IMR-90 (cell line): Measurements from ENCODE around the gene MGAT4C.

Experiments
- CHD1 ChIP-seq: IDR thresholded peaks from 2 replicates; pipeline ENCODE4 v1.6.1; 2012; ENCODE audit warnings: low read depth, low read length, improper control_type of control experiment
- FOS ChIP-seq: fragments of 150-350 bp; IDR thresholded peaks from 2 replicates; pipeline ENCODE4 v1.6.1; 2016; ENCODE audit warnings: low read depth, low read length
- MAFK ChIP-seq: IDR thresholded peaks from 2 replicates; pipeline ENCODE4 v1.6.1; 2012; ENCODE audit warnings: low read depth, low read length, improper control_type of control experiment
- MXI1 ChIP-seq: IDR thresholded peaks from 2 replicates; pipeline ENCODE4 v1.6.1; 2012; ENCODE audit warnings: low read depth, mild to moderate bottlenecking, low read length, moderate library complexity, borderline replicate concordance
- POLR2A ChIP-seq: IDR thresholded peaks from 2 replicates; pipeline ENCODE4 v1.6.1; 2012; ENCODE audit warnings: mild to moderate bottlenecking, low read depth, low read length
- RCOR1 ChIP-seq: IDR thresholded peaks from 2 replicates; pipeline ENCODE4 v1.6.1; 2012; ENCODE audit warnings: mild to moderate bottlenecking, low read length, improper control_type of control experiment; ENCODE audit not compliant: insufficient replicate concordance
- RFX5 ChIP-seq: IDR thresholded peaks from 2 replicates; pipeline ENCODE4 v1.8.0; 2012; ENCODE audit warnings: low read depth, mild to moderate bottlenecking, low read length, moderate library complexity
- TF ChIP-seq, protein P1 (sequence below): conservative IDR thresholded peaks from 2 replicates; pipeline ENCODE4 v1.5.1; 2012; ENCODE audit warnings: mild to moderate bottlenecking, low read depth, low read length, improper control_type of control experiment

DNA sequence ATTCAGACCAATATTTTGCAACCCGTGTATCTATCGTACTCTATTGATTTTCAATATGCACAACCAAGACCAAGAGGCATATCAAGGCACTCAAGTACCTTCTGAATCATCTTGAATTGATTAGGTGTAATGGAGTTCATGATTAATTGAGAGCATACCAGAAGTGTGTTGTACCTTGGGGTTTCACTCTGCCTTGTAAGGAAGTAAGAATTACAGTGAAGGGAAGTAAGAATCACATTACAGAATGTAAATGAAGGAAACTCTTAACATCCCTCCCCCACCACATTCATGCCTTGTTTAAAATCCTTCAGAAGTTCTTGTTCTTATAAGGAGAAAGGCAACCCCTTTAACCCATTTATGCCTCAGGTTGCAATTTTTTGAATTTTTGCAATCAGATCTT, 5.4 kb upstream of the MGAT4C start:
- no peak for TF ChIP-seq RFX5
- no peak for TF ChIP-seq POLR2A
- TF ChIP-seq, protein P1, sequence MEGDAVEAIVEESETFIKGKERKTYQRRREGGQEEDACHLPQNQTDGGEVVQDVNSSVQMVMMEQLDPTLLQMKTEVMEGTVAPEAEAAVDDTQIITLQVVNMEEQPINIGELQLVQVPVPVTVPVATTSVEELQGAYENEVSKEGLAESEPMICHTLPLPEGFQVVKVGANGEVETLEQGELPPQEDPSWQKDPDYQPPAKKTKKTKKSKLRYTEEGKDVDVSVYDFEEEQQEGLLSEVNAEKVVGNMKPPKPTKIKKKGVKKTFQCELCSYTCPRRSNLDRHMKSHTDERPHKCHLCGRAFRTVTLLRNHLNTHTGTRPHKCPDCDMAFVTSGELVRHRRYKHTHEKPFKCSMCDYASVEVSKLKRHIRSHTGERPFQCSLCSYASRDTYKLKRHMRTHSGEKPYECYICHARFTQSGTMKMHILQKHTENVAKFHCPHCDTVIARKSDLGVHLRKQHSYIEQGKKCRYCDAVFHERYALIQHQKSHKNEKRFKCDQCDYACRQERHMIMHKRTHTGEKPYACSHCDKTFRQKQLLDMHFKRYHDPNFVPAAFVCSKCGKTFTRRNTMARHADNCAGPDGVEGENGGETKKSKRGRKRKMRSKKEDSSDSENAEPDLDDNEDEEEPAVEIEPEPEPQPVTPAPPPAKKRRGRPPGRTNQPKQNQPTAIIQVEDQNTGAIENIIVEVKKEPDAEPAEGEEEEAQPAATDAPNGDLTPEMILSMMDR: no peak
- TF ChIP-seq MAFK: no peak
- TF ChIP-seq CHD1: no peak
- TF ChIP-seq FOS: no peak
- TF ChIP-seq RCOR1: no peak
- TF ChIP-seq MXI1: no peak
